ENCODE data around the gene HDAC4.

GRCh38 chr2:239213643-239214101 is 187.1 kb downstream of the HDAC4 start:
- TF ChIP-seq REST (IDR thresholded peaks at IDR 0.05; ENCODE audit: insufficient replicate concordance, low read depth) (no peak), CTCF (IDR thresholded peaks at IDR 0.05; ENCODE audit: insufficient read depth, low read length) (no peak), POLR2AphosphoS5 (IDR thresholded peaks at IDR 0.05; ENCODE audit: low read depth) (no peak)

All from HL-60 (cell line).